ENCODE data around the gene USP34.

The USP34 gene

DNA sequence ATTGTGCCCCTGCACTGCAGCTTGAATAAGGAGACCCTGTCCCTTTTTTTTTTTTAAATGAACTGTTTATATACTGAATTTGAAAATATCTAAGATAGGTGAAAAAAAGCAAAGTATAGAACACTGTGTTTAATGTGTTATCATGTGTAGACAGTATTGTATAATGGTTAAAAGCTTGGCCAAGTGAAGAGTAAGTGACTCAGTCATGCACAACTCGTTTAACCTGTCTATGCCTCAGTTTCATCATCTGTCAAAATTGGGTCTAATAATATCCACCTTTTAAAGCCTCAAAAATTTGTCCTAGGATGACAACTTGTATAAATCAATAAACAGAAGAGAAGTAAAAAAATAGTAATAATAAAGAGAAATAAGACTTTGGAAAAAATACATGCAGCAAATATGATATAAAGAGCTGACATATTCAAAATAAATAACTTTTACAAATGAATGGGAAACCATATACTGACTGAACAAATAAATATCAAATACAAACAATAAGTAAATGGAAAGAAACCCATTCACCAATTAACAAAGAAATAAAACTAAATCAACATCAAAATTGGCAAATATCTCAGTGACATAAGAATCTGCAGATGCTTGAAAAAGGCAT, 195.2 kb downstream of the USP34 start:
- Histone ChIP-seq H3K36me3 (replicated peaks; ENCODE audit: insufficient read depth, low read length) (no peaks in the 10 kb centered on the region; the same call in 1 of the 2 replicates), H3K9me2 (replicated peaks; ENCODE audit: insufficient read depth, low read length) (no peaks in the 10 kb centered on the region), H3K4me1 (ENCODE audit: low read length) (no peaks in the 10 kb centered on the region), H3K4me3 (ENCODE audit: low read length) (no peak overlapping the region), H3K4me2 (ENCODE audit: low read depth, low read length) (no peak overlapping the region), H2AFZ (ENCODE audit: low read length) (no peak overlapping the region), H3K27ac (ENCODE audit: low read length) (no peak overlapping the region), H3K9me3 (replicated peaks; ENCODE audit: insufficient read depth, low read length) (no peaks in the 10 kb centered on the region), H3K9ac (ENCODE audit: low read length) (no peak overlapping the region), H3F3A (ENCODE audit: insufficient read depth, low read length) (no peaks in the 10 kb centered on the region), H3K27me3 (replicated peaks; ENCODE audit: insufficient read depth, low read length) (no peaks in the 10 kb centered on the region), H3K79me2 (ENCODE audit: low read length) (no peaks in the 10 kb centered on the region), H4K20me1 (ENCODE audit: insufficient read depth, low read length) (no peaks in the 10 kb centered on the region)
- no peak for TF ChIP-seq EZH2phosphoT487 (IDR thresholded peaks at IDR 0.05; ENCODE audit: low read length)
- TF ChIP-seq, protein P1, sequence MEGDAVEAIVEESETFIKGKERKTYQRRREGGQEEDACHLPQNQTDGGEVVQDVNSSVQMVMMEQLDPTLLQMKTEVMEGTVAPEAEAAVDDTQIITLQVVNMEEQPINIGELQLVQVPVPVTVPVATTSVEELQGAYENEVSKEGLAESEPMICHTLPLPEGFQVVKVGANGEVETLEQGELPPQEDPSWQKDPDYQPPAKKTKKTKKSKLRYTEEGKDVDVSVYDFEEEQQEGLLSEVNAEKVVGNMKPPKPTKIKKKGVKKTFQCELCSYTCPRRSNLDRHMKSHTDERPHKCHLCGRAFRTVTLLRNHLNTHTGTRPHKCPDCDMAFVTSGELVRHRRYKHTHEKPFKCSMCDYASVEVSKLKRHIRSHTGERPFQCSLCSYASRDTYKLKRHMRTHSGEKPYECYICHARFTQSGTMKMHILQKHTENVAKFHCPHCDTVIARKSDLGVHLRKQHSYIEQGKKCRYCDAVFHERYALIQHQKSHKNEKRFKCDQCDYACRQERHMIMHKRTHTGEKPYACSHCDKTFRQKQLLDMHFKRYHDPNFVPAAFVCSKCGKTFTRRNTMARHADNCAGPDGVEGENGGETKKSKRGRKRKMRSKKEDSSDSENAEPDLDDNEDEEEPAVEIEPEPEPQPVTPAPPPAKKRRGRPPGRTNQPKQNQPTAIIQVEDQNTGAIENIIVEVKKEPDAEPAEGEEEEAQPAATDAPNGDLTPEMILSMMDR (IDR thresholded peaks at IDR 0.05; ENCODE audit: low read length): no peak
- DNase-seq: no peak

DNA sequence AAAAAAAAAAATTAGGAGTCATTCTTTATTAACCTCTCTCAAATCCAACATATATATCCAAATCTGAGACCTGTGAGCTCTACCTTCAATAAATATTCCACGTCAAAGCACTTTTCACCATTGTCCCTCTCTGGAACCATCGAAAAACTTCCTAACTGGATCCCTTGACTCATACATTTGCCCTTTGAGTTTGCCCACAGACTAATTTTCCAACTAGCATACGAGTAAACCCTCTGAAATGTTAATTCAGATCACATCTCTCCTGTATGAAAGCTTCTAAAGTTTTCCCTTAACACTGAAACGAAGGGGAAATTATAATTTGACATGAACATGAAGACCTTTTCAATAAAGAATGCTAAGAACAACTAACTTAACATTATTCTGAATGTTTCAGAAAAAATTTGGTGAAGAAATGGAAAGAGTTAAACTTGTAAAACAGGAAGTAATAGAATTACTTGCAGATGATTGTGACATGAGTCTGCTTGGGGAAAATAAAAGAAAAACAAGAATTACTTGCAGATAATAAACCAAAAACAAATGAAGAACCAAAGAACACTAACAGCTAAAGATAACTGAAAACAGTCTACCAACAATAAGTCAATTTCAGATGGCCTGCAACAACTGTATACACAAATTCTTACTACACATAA, 198.3 kb downstream of the USP34 start:
- no peak overlapping the region for H3K27ac ChIP-seq (ENCODE audit: low read length)
- H3K4me2 ChIP-seq (ENCODE audit: low read depth, low read length): no peak overlapping the region
- TF ChIP-seq, protein P1 (IDR thresholded peaks at IDR 0.05; ENCODE audit: low read length): no peak
- TF ChIP-seq EZH2phosphoT487 (IDR thresholded peaks at IDR 0.05; ENCODE audit: low read length): no peak
- no peak for TF ChIP-seq EZH2 (optimal IDR thresholded peaks at IDR 0.05; ENCODE audit: low read depth, low read length)
- H3K79me2 ChIP-seq (ENCODE audit: low read length): no peaks in the 10 kb centered on the region
- no peaks in the 10 kb centered on the region for H3K4me1 ChIP-seq (ENCODE audit: low read length)
- H4K20me1 ChIP-seq (ENCODE audit: insufficient read depth, low read length): no peaks in the 10 kb centered on the region
- no peaks in the 10 kb centered on the region for H3K9me3 ChIP-seq (replicated peaks; ENCODE audit: insufficient read depth, low read length)
- no peak overlapping the region for H3K4me3 ChIP-seq (ENCODE audit: low read length)
- no peaks in the 10 kb centered on the region for H3F3A ChIP-seq (ENCODE audit: insufficient read depth, low read length)
- no peak overlapping the region for H3K9ac ChIP-seq (ENCODE audit: low read length)
- H3K36me3 ChIP-seq (replicated peaks; ENCODE audit: insufficient read depth, low read length): no peaks in the 10 kb centered on the region; the same call in 1 of the 2 replicates
- no peak for DNase-seq
- no peak overlapping the region for H2AFZ ChIP-seq (ENCODE audit: low read length)
- H3K27me3 ChIP-seq (replicated peaks; ENCODE audit: insufficient read depth, low read length): no peaks in the 10 kb centered on the region
- no peaks in the 10 kb centered on the region for H3K9me2 ChIP-seq (replicated peaks; ENCODE audit: insufficient read depth, low read length)

DNA sequence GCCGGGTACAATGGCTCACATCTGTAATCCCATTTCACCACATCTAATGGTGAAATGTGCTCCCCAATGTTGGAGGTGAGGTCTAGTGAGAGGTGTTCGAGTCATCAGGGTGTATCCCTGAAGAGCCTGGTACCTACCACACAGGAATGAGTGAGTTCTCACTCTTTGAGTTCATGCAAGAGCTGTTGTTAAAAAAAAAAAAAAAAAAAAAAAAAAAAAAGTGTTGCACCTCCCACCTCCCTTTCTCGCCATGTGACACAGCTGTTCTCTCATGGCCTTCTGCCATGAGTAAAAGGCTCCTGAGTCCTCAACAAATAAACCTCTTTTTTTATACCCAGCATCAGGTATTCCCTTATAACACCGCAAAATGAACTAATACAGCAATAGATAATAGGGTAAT, 202.6 kb downstream of the USP34 start:
- H3F3A ChIP-seq (ENCODE audit: insufficient read depth, low read length): no peaks in the 10 kb centered on the region
- H3K9me3 ChIP-seq (replicated peaks; ENCODE audit: insufficient read depth, low read length): no peaks in the 10 kb centered on the region; the same call in 1 of the 2 replicates
- H3K36me3 ChIP-seq (replicated peaks; ENCODE audit: insufficient read depth, low read length): no peaks in the 10 kb centered on the region; the same call in 1 of the 2 replicates
- no peaks in the 10 kb centered on the region for H4K20me1 ChIP-seq (ENCODE audit: insufficient read depth, low read length)
- no peak for DNase-seq
- H3K9me2 ChIP-seq (replicated peaks; ENCODE audit: insufficient read depth, low read length): no peaks in the 10 kb centered on the region
- no peaks in the 10 kb centered on the region for H3K79me2 ChIP-seq (ENCODE audit: low read length)
- H3K27ac ChIP-seq (ENCODE audit: low read length): no peak overlapping the region
- no peak overlapping the region for H2AFZ ChIP-seq (ENCODE audit: low read length)
- no peaks in the 10 kb centered on the region for H3K27me3 ChIP-seq (replicated peaks; ENCODE audit: insufficient read depth, low read length)
- no peak overlapping the region for H3K9ac ChIP-seq (ENCODE audit: low read length)
- no peak for TF ChIP-seq EZH2 (optimal IDR thresholded peaks at IDR 0.05; ENCODE audit: low read depth, low read length)
- TF ChIP-seq, protein P1 (IDR thresholded peaks at IDR 0.05; ENCODE audit: low read length): no peak
- no peak overlapping the region for H3K4me2 ChIP-seq (ENCODE audit: low read depth, low read length)
- no peaks in the 10 kb centered on the region for H3K4me1 ChIP-seq (ENCODE audit: low read length)
- no peak overlapping the region for H3K4me3 ChIP-seq (ENCODE audit: low read length)

Data from MM.1S (cell line).